PC-9 (cell line): Measurements from ENCODE around the gene ARL17A. TPM values are rescaled to one million over a fixed set of nuclear protein-coding genes. Genes with fewer than 3 reads are reported as not detected.
"Not testable (repeated sequence)": the region's sequence is repeated elsewhere in the genome, so short reads cannot be mapped to it uniquely, and the experiment has no call there.

Experiments
- Bru-seq: library from RNA; stranded (reverse); fragments of 400-500 nt; gene quantifications from one replicate; lab custom pipeline; 2021; lab: Mats Ljungman, UMichigan
- BruChase-seq, 2 experiments: library from RNA; stranded (reverse); fragments of 400-500 nt; gene quantifications; one replicate each; lab custom pipeline; 2021; lab: Mats Ljungman, UMichigan
- BruUV-seq: library from RNA; stranded (reverse); fragments of 400-500 nt; replicated peaks from 2 replicates; lab custom pipeline; 2021; lab: Mats Ljungman, UMichigan
- CTCF ChIA-PET: fragments of 300-600 bp; sonication (Branson Sonifier 250); formaldehyde crosslinking; loops from one replicate; lab custom pipeline; 2022; ENCODE audit warnings: antibody characterized with exemption; lab: Charles Lee
- POLR2A ChIA-PET: fragments of 300-600 bp; sonication (Branson Sonifier 250); formaldehyde crosslinking; loops from one replicate; lab custom pipeline; 2022; ENCODE audit warnings: antibody characterized with exemption; ENCODE audit not compliant: unreplicated experiment; lab: Charles Lee
- DNase-seq, 2 experiments: peaks; one replicate each; pipeline versions ENCODE4 v3.0.0 to v3.0.0-alpha.2; 2015 to 2022; ENCODE audit warnings: mixed read lengths in 1 of 2
- H2AFZ ChIP-seq: fragments of 200-600 bp; sonication (generic); 2 replicates; pipeline ENCODE4 v1.8.1; 2017; ENCODE audit warnings: antibody characterized with exemption
- H3F3A ChIP-seq: fragments of 200-600 bp; sonication (generic); 2 replicates; pipeline ENCODE4 v1.8.1; 2017; ENCODE audit warnings: antibody characterized with exemption, mild to moderate bottlenecking, low read depth; ENCODE audit not compliant: insufficient read depth
- H3K27ac ChIP-seq: fragments of 200-600 bp; sonication (generic); 2 replicates; pipeline ENCODE4 v1.6.1; 2016; ENCODE audit warnings: mixed run types
- H3K27me3 ChIP-seq: fragments of 200-600 bp; sonication (generic); 2 replicates; pipeline ENCODE4 v1.6.1; 2016; ENCODE audit warnings: low read depth, mixed run types; ENCODE audit not compliant: insufficient read depth
- H3K36me3 ChIP-seq: fragments of 200-600 bp; sonication (generic); 2 replicates; pipeline ENCODE4 v1.6.1; 2016; ENCODE audit warnings: low read depth, mixed run types
- H3K4me1 ChIP-seq: fragments of 200-600 bp; sonication (generic); replicated peaks from 2 replicates; pipeline ENCODE4 v1.6.1; 2016; ENCODE audit warnings: mixed run types; ENCODE audit not compliant: insufficient read depth
- H3K4me2 ChIP-seq: fragments of 200-600 bp; sonication (generic); 2 replicates; pipeline ENCODE4 v1.6.1; 2017; ENCODE audit warnings: mixed run types
- H3K4me3 ChIP-seq: fragments of 200-600 bp; sonication (generic); 2 replicates; pipeline ENCODE4 v1.6.1; 2016; ENCODE audit warnings: mixed run types
- H3K79me2 ChIP-seq: fragments of 200-600 bp; sonication (generic); 2 replicates; pipeline ENCODE4 v1.6.1; 2017; ENCODE audit warnings: low read depth, mixed run types
- H3K9me2 ChIP-seq: fragments of 200-600 bp; sonication (generic); 2 replicates; pipeline ENCODE4 v1.8.1; 2017; ENCODE audit warnings: mild to moderate bottlenecking; ENCODE audit not compliant: insufficient read depth
- H3K9me3 ChIP-seq: fragments of 200-600 bp; sonication (generic); 2 replicates; pipeline ENCODE4 v1.8.1; 2016; ENCODE audit warnings: low read depth; ENCODE audit not compliant: insufficient read depth
- H4K20me1 ChIP-seq: fragments of 200-600 bp; sonication (generic); 2 replicates; pipeline ENCODE4 v1.8.1; 2017; ENCODE audit not compliant: insufficient read depth
- intact Hi-C: fragments of 100-400 bp; cut with micrococcal nuclease; formaldehyde crosslinking; loops from one replicate; pipeline ENCODE4 v1.10.0; 2022; ENCODE audit not compliant: unreplicated experiment
- long read RNA-seq: library from polyadenylated mRNA; stranded (forward); transcript quantifications from one replicate; pipeline ENCODE4 v2.0.0, GENCODE V29; 2022
- total RNA-seq: library from RNA; stranded (reverse); gene quantifications from 2 replicates; pipeline ENCODE4 v1.2.3, GENCODE V29; 2021

Gene ARL17A
- total RNA-seq: 26.1 and 41.9 TPM in 2 replicates
- Bru-seq, nascent RNA: percentile 64 among the genes with signal in this experiment
- BruChase-seq, experiment 1, labeled RNA remaining after a 2-hour chase: percentile 71 among the genes with signal in this experiment
- percentile 60 among the genes with signal in this experiment for BruChase-seq, experiment 2, labeled RNA remaining after a 6-hour chase
- long read RNA-seq, transcript ARL17A-202 (4 exons, 3,945 nt): major isoform, 11 of 67 reads
- long read RNA-seq, partial matches to known transcripts: 1 of 67 reads
- long read RNA-seq, other reads (novel, unspliced or antisense): 54 of 67 reads

GRCh38 chr17:46579083-46580075 is at the start of gene ARL17A:
Gene ARL17A, minus strand, starts transcription at chr17:46579691. Its CDS starts 3,369 bp downstream, at chr17:46576322.
- H3K36me3 ChIP-seq, intact Hi-C loops, CTCF ChIA-PET, POLR2A ChIA-PET, H3K27me3 ChIP-seq, H3F3A ChIP-seq, H3K9me3 ChIP-seq, H3K9me2 ChIP-seq, H4K20me1 ChIP-seq, H3K4me1 ChIP-seq, H3K79me2 ChIP-seq, H2AFZ ChIP-seq, BruUV-seq: not testable (repeated sequence)
- H3K4me2 ChIP-seq: peak within 1 kb of the TSS; percentile 69
- peak in 1 of 2 experiments; percentile 81 for DNase-seq
- peak within 1 kb of the TSS; percentile 49; the same call in 1 of the 2 replicates for H3K4me3 ChIP-seq
- H3K27ac ChIP-seq: peak within 1 kb of the TSS; percentile 73

GRCh38 chr17:46628753-46629436 is 49.4 kb upstream of the ARL17A start:
- H3K27ac ChIP-seq, H3K36me3 ChIP-seq, BruUV-seq, H3K4me2 ChIP-seq, DNase-seq, H3K9me2 ChIP-seq, intact Hi-C loops, H2AFZ ChIP-seq, H3K79me2 ChIP-seq, H3K4me3 ChIP-seq, H4K20me1 ChIP-seq, H3K27me3 ChIP-seq, CTCF ChIA-PET, H3K4me1 ChIP-seq, H3F3A ChIP-seq, POLR2A ChIA-PET, H3K9me3 ChIP-seq: not testable (repeated sequence)

- H3K79me2 ChIP-seq, H2AFZ ChIP-seq, BruUV-seq, H3K9me2 ChIP-seq, H3K36me3 ChIP-seq, H4K20me1 ChIP-seq, H3K27me3 ChIP-seq, H3F3A ChIP-seq, H3K9me3 ChIP-seq, DNase-seq, POLR2A ChIA-PET, intact Hi-C loops, CTCF ChIA-PET, H3K4me1 ChIP-seq, H3K4me3 ChIP-seq, H3K4me2 ChIP-seq, H3K27ac ChIP-seq: not testable (repeated sequence)
Measured at GRCh38 chr17:46627452-46627851, 48.0 kb upstream of the ARL17A start.

- H3K27ac ChIP-seq, H3K9me3 ChIP-seq, H3K27me3 ChIP-seq, H3K4me1 ChIP-seq, H3K4me2 ChIP-seq, DNase-seq, H4K20me1 ChIP-seq, CTCF ChIA-PET, intact Hi-C loops, H3K36me3 ChIP-seq, H2AFZ ChIP-seq, H3K9me2 ChIP-seq, POLR2A ChIA-PET, H3F3A ChIP-seq, H3K79me2 ChIP-seq, BruUV-seq, H3K4me3 ChIP-seq: not testable (repeated sequence)
Measured at GRCh38 chr17:46624726-46625125, 45.2 kb upstream of the ARL17A start.

- H3K4me2 ChIP-seq, DNase-seq, H3K4me3 ChIP-seq, intact Hi-C loops, H3F3A ChIP-seq, H3K9me2 ChIP-seq, H3K27ac ChIP-seq, BruUV-seq, CTCF ChIA-PET, H3K9me3 ChIP-seq, H3K4me1 ChIP-seq, H3K27me3 ChIP-seq, H3K36me3 ChIP-seq, H3K79me2 ChIP-seq, H2AFZ ChIP-seq, POLR2A ChIA-PET, H4K20me1 ChIP-seq: not testable (repeated sequence)
Measured at GRCh38 chr17:46623790-46624189, 44.3 kb upstream of the ARL17A start.

- H3K4me2 ChIP-seq, H4K20me1 ChIP-seq, BruUV-seq, H2AFZ ChIP-seq, DNase-seq, intact Hi-C loops, H3K36me3 ChIP-seq, H3F3A ChIP-seq, H3K27ac ChIP-seq, H3K4me3 ChIP-seq, CTCF ChIA-PET, H3K9me3 ChIP-seq, POLR2A ChIA-PET, H3K27me3 ChIP-seq, H3K9me2 ChIP-seq, H3K4me1 ChIP-seq, H3K79me2 ChIP-seq: not testable (repeated sequence)
Measured at GRCh38 chr17:46618975-46619374, 39.5 kb upstream of the ARL17A start.
